PC-9 (cell line): Measurements from ENCODE around the gene RBM15. TPM values are rescaled to one million over a fixed set of nuclear protein-coding genes. Genes with fewer than 3 reads are reported as not detected.
A peak's percentile ranks its signal among the peaks of the same experiment; 100 is the strongest.

Source experiments
- BruUV-seq: library from RNA; stranded (reverse); fragments of 400-500 nt; replicated peaks from 2 replicates; lab custom pipeline; 2021; lab: Mats Ljungman, UMichigan
- CTCF ChIA-PET: fragments of 300-600 bp; sonication (Branson Sonifier 250); formaldehyde crosslinking; loops from one replicate; lab custom pipeline; 2022; ENCODE audit warnings: antibody characterized with exemption; lab: Charles Lee
- POLR2A ChIA-PET: fragments of 300-600 bp; sonication (Branson Sonifier 250); formaldehyde crosslinking; loops from one replicate; lab custom pipeline; 2022; ENCODE audit warnings: antibody characterized with exemption; ENCODE audit not compliant: unreplicated experiment; lab: Charles Lee
- DNase-seq, 2 experiments: peaks; one replicate each; pipeline versions ENCODE4 v3.0.0 to v3.0.0-alpha.2; 2015 to 2022; ENCODE audit warnings: mixed read lengths in 1 of 2
- H2AFZ ChIP-seq: fragments of 200-600 bp; sonication (generic); 2 replicates; pipeline ENCODE4 v1.8.1; 2017; ENCODE audit warnings: antibody characterized with exemption
- H3F3A ChIP-seq: fragments of 200-600 bp; sonication (generic); 2 replicates; pipeline ENCODE4 v1.8.1; 2017; ENCODE audit warnings: antibody characterized with exemption, mild to moderate bottlenecking, low read depth; ENCODE audit not compliant: insufficient read depth
- H3K27ac ChIP-seq: fragments of 200-600 bp; sonication (generic); 2 replicates; pipeline ENCODE4 v1.6.1; 2016; ENCODE audit warnings: mixed run types
- H3K27me3 ChIP-seq: fragments of 200-600 bp; sonication (generic); 2 replicates; pipeline ENCODE4 v1.6.1; 2016; ENCODE audit warnings: low read depth, mixed run types; ENCODE audit not compliant: insufficient read depth
- H3K36me3 ChIP-seq: fragments of 200-600 bp; sonication (generic); 2 replicates; pipeline ENCODE4 v1.6.1; 2016; ENCODE audit warnings: low read depth, mixed run types
- H3K4me1 ChIP-seq: fragments of 200-600 bp; sonication (generic); replicated peaks from 2 replicates; pipeline ENCODE4 v1.6.1; 2016; ENCODE audit warnings: mixed run types; ENCODE audit not compliant: insufficient read depth
- H3K4me2 ChIP-seq: fragments of 200-600 bp; sonication (generic); 2 replicates; pipeline ENCODE4 v1.6.1; 2017; ENCODE audit warnings: mixed run types
- H3K4me3 ChIP-seq: fragments of 200-600 bp; sonication (generic); 2 replicates; pipeline ENCODE4 v1.6.1; 2016; ENCODE audit warnings: mixed run types
- H3K79me2 ChIP-seq: fragments of 200-600 bp; sonication (generic); 2 replicates; pipeline ENCODE4 v1.6.1; 2017; ENCODE audit warnings: low read depth, mixed run types
- H3K9me2 ChIP-seq: fragments of 200-600 bp; sonication (generic); 2 replicates; pipeline ENCODE4 v1.8.1; 2017; ENCODE audit warnings: mild to moderate bottlenecking; ENCODE audit not compliant: insufficient read depth
- H3K9me3 ChIP-seq: fragments of 200-600 bp; sonication (generic); 2 replicates; pipeline ENCODE4 v1.8.1; 2016; ENCODE audit warnings: low read depth; ENCODE audit not compliant: insufficient read depth
- H4K20me1 ChIP-seq: fragments of 200-600 bp; sonication (generic); 2 replicates; pipeline ENCODE4 v1.8.1; 2017; ENCODE audit not compliant: insufficient read depth
- CTCF ChIP-seq: fragments of 200-600 bp; sonication (generic); conservative IDR thresholded peaks from 2 replicates; pipeline ENCODE4 v1.6.1; 2017; ENCODE audit warnings: mixed run types, antibody characterized with exemption, mild to moderate bottlenecking, moderate library complexity
- EZH2 ChIP-seq: fragments of 200-600 bp; sonication (generic); IDR thresholded peaks from 2 replicates; pipeline ENCODE4 v1.8.0; 2017; ENCODE audit warnings: antibody characterized with exemption, low read depth
- intact Hi-C: fragments of 100-400 bp; cut with micrococcal nuclease; formaldehyde crosslinking; loops from one replicate; pipeline ENCODE4 v1.10.0; 2022; ENCODE audit not compliant: unreplicated experiment
- total RNA-seq: library from RNA; stranded (reverse); gene quantifications from 2 replicates; pipeline ENCODE4 v1.2.3, GENCODE V29; 2021

RBM15 gene
- total RNA-seq, 1 experiment from 2014 or later: 43.1 TPM

DNA sequence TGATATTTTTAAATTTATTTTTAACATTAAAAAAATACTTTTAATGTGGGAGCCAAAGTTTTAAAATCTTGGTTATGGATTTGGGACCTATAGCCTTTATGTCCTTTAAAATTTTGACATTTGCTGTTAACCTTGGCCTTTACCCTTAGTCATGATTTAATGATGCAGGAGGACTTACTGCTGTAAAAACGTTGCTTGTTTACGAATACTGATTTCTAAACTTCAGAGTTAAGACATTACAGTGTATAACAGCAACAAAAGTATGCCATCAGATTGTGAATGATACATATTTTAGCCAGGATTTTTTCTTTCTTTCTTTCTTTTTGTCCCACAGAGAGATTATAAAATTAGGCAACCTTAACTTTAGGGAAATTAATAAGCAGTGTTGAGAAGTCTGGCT, 8.9 kb downstream of the RBM15 start:
- CTCF ChIA-PET: no interaction called here
- H3K9me2 ChIP-seq: no peaks in the 10 kb centered on the region
- H3K27me3 ChIP-seq: no peaks in the 10 kb centered on the region
- BruUV-seq: no TSS peak
- peaks cover 13% of the 10 kb centered on the region; the same call in 1 of the 2 replicates for H3F3A ChIP-seq
- POLR2A ChIA-PET: no interaction called here
- peaks cover 100% of the 10 kb centered on the region for H3K79me2 ChIP-seq
- peak overlapping the region; percentile 0; the same call in 1 of the 2 replicates for H3K27ac ChIP-seq
- TF ChIP-seq CTCF (no peak), EZH2 (no peak)
- peaks cover 80% of the 10 kb centered on the region for H3K36me3 ChIP-seq
- H2AFZ ChIP-seq: no peak overlapping the region
- peak overlapping the region; percentile 41 for H3K4me2 ChIP-seq
- DNase-seq: no peak
- H3K4me3 ChIP-seq: no peak overlapping the region
- intact Hi-C loops: no loop called here
- H3K4me1 ChIP-seq: peaks cover 83% of the 10 kb centered on the region
- no peaks in the 10 kb centered on the region for H3K9me3 ChIP-seq
- H4K20me1 ChIP-seq: peaks cover 79% of the 10 kb centered on the region

- Histone ChIP-seq H3K27me3 (no peaks in the 10 kb centered on the region), H4K20me1 (peaks cover 72% of the 10 kb centered on the region), H3K79me2 (peaks cover 100% of the 10 kb centered on the region), H3K4me2 (peak overlapping the region; percentile 41), H3K9me3 (no peaks in the 10 kb centered on the region), H3K36me3 (peaks cover 73% of the 10 kb centered on the region), H3K9me2 (no peaks in the 10 kb centered on the region), H3K27ac (peak overlapping the region; percentile 0; the same call in 1 of the 2 replicates), H2AFZ (no peak overlapping the region), H3F3A (peaks cover 18% of the 10 kb centered on the region; the same call in 1 of the 2 replicates), H3K4me1 (peaks cover 81% of the 10 kb centered on the region), H3K4me3 (no peak overlapping the region)
- no peak for DNase-seq
- POLR2A ChIA-PET: interaction anchor here (0.5 to 0.6 kb wide), 3 partner anchors 9 to 59 kb away, joined by 3 read pairs; partner anchors contain the start of gene LAMTOR5
- TF ChIP-seq EZH2 (no peak), CTCF (no peak)
- BruUV-seq: no TSS peak
- intact Hi-C loops: no loop called here
- CTCF ChIA-PET: interaction anchor here (0.5 kb wide), 1 partner anchor 15 kb away, joined by 4 read pairs; no protein-coding TSS in a partner anchor
Observed at GRCh38 chr1:110348771-110349170, 9.6 kb downstream of the RBM15 start.

- Histone ChIP-seq H3K27ac (peak overlapping the region; percentile 5; the same call in 1 of the 2 replicates), H3K9me2 (no peaks in the 10 kb centered on the region), H2AFZ (no peak overlapping the region), H3F3A (peaks cover 30% of the 10 kb centered on the region), H3K4me2 (peak overlapping the region; percentile 5; the same call in 1 of the 2 replicates), H3K27me3 (no peaks in the 10 kb centered on the region), H3K4me1 (peaks cover 78% of the 10 kb centered on the region), H3K9me3 (no peaks in the 10 kb centered on the region), H3K79me2 (peaks cover 100% of the 10 kb centered on the region), H3K36me3 (peaks cover 61% of the 10 kb centered on the region), H4K20me1 (peaks cover 56% of the 10 kb centered on the region), H3K4me3 (no peak overlapping the region)
- ChIA-PET CTCF (interaction anchor here (1.0 kb wide), 1 partner anchor 142 kb away, joined by 3 read pairs; no protein-coding TSS in a partner anchor), POLR2A (interaction anchor here (0.6 kb wide), 1 partner anchor 17 kb away, joined by 3 read pairs; no protein-coding TSS in a partner anchor)
- no peak for TF ChIP-seq CTCF
- no peak for DNase-seq
- intact Hi-C loops: no loop called here
- no TSS peak for BruUV-seq
Observed at GRCh38 chr1:110350360-110350759, 11.2 kb downstream of the RBM15 start.
